Measurements from ENCODE around the gene BMAL1. TPM values are rescaled to one million over a fixed set of nuclear protein-coding genes. Genes with fewer than 3 reads are reported as not detected.
A peak's percentile ranks its signal among the peaks of the same experiment; 100 is the strongest.

The BMAL1 gene
- total and polyA plus RNA-seq, 10 donors: 6.5 to 58.4 (median 36.4) TPM

- no peaks in the 10 kb centered on the region for H3K36me3 ChIP-seq
- no peaks in the 10 kb centered on the region for H3K27me3 ChIP-seq (replicated peaks in 1 of 7)
- H3K4me1 ChIP-seq: peaks cover 27 to 100% (median 75%) of the 10 kb centered on the region in 6 donors
- H3K27ac ChIP-seq: no peak overlapping the region
- no peak for DNase-seq
- TF ChIP-seq CTCF (IDR thresholded peaks at IDR 0.05 in 8 of 11, conservative IDR thresholded peaks at IDR 0.05 in 3 of 11) (no peak), POLR2AphosphoS5 (IDR thresholded peaks at IDR 0.05) (no peak), POLR2A (IDR thresholded peaks at IDR 0.05) (no peak)
- no peak overlapping the region for H3K4me3 ChIP-seq
- no peaks in the 10 kb centered on the region for H3K9me3 ChIP-seq
- intact Hi-C loops (cut with DNase I; ENCODE audit: low total_unique reads): no loop called here
Observed at GRCh38 chr11:13301522-13301921, 23.9 kb downstream of the BMAL1 start.

- Histone ChIP-seq H3K36me3 (no peaks in the 10 kb centered on the region), H3K4me3 (no peak overlapping the region), H3K4me1 (peaks cover 26 to 100% (median 71%) of the 10 kb centered on the region in 6 donors), H3K27ac (no peak overlapping the region), H3K9me3 (no peaks in the 10 kb centered on the region), H3K27me3 (replicated peaks in 1 of 7) (no peaks in the 10 kb centered on the region)
- 93 to 97% (median 95%) methylated on average over 8 of the region's 8 CpGs for WGBS, 5 donors
- intact Hi-C loops (cut with DNase I; ENCODE audit: low total_unique reads): no loop called here
- TF ChIP-seq POLR2A (IDR thresholded peaks at IDR 0.05): no peak
- no peak for TF ChIP-seq POLR2AphosphoS5 (IDR thresholded peaks at IDR 0.05)
- no peak for TF ChIP-seq CTCF (IDR thresholded peaks at IDR 0.05 in 8 of 11, conservative IDR thresholded peaks at IDR 0.05 in 3 of 11)
- peak; percentile 35 for DNase-seq
Observed at GRCh38 chr11:13302420-13302958, 24.9 kb downstream of the BMAL1 start.

- TF ChIP-seq POLR2AphosphoS5 (IDR thresholded peaks at IDR 0.05): peak in 1 of 3 donors; percentile 50
- no peak for TF ChIP-seq POLR2A (IDR thresholded peaks at IDR 0.05)
- H3K36me3 ChIP-seq: no peaks in the 10 kb centered on the region
- WGBS, 5 donors: 74 to 83% (median 77%) methylated on average over 10 of the region's 10 CpGs
- H3K9me3 ChIP-seq: no peaks in the 10 kb centered on the region
- intact Hi-C loops (cut with DNase I; ENCODE audit: low total_unique reads): no loop called here
- no peak overlapping the region for H3K4me3 ChIP-seq
- peaks cover 16 to 98% (median 64%) of the 10 kb centered on the region in 6 donors for H3K4me1 ChIP-seq
- peak; percentile 64 for DNase-seq
- peak overlapping the region in 2 of 8 donors; percentile 21 to 24 for H3K27ac ChIP-seq
- H3K27me3 ChIP-seq (replicated peaks in 1 of 7): no peaks in the 10 kb centered on the region
Observed at GRCh38 chr11:13303668-13304649, 26.4 kb downstream of the BMAL1 start.

GRCh38 chr11:13304655-13305335, 27.2 kb downstream of the BMAL1 start:
- TF ChIP-seq POLR2A (IDR thresholded peaks at IDR 0.05): no peak
- TF ChIP-seq POLR2AphosphoS5 (IDR thresholded peaks at IDR 0.05): peak in 2 of 3 donors; percentile 17 to 29
- TF ChIP-seq CTCF (IDR thresholded peaks at IDR 0.05 in 8 of 11, conservative IDR thresholded peaks at IDR 0.05 in 3 of 11): no peak
- intact Hi-C loops (cut with DNase I; ENCODE audit: low total_unique reads): no loop called here
- Histone ChIP-seq H3K27ac (peak overlapping the region in 1 of 8 donors; percentile 21), H3K27me3 (replicated peaks in 1 of 7) (no peaks in the 10 kb centered on the region), H3K36me3 (peaks cover 0 to 2% (median under 1%) of the 10 kb centered on the region in 6 donors), H3K9me3 (no peaks in the 10 kb centered on the region), H3K4me3 (no peak overlapping the region), H3K4me1 (peaks cover 16 to 90% (median 57%) of the 10 kb centered on the region in 6 donors)
- 51 to 74% (median 62%) methylated on average over 7 of the region's 7 CpGs for WGBS, 5 donors
- peak; percentile 62 for DNase-seq
